HEK293T (cell line): ENCODE data around the gene TWSG1.

Source experiments
- ARNT ChIP-seq: fragments of 450-650 bp; IDR thresholded peaks from 2 replicates; pipeline ENCODE4 v1.6.1; 2017; ENCODE audit warnings: mild to moderate bottlenecking
- BHLHE40 ChIP-seq: fragments of 450-650 bp; IDR thresholded peaks from 2 replicates; pipeline ENCODE4 v1.6.1; 2016; ENCODE audit warnings: mild to moderate bottlenecking, moderate library complexity, borderline replicate concordance
- CTBP1 ChIP-seq: fragments of 450-650 bp; IDR thresholded peaks from 2 replicates; pipeline ENCODE4 v1.6.1; 2016; ENCODE audit warnings: borderline replicate concordance
- ELF4 ChIP-seq: fragments of 450-650 bp; IDR thresholded peaks from 2 replicates; pipeline ENCODE4 v1.6.1; 2017; ENCODE audit warnings: antibody characterized with exemption
- FOXA1 ChIP-seq: fragments of 450-650 bp; IDR thresholded peaks from 2 replicates; pipeline ENCODE4 v1.6.1; 2016; ENCODE audit warnings: mild to moderate bottlenecking
- FOXK2 ChIP-seq: fragments of 450-650 bp; IDR thresholded peaks from 2 replicates; pipeline ENCODE4 v1.6.1; 2016; ENCODE audit warnings: mild to moderate bottlenecking
- FOXM1 ChIP-seq: fragments of 450-650 bp; IDR thresholded peaks from 2 replicates; pipeline ENCODE4 v1.6.1; 2017; ENCODE audit warnings: mild to moderate bottlenecking, borderline replicate concordance
- L3MBTL2 ChIP-seq: fragments of 450-650 bp; conservative IDR thresholded peaks from 2 replicates; pipeline ENCODE4 v1.6.1; 2016; ENCODE audit warnings: mild to moderate bottlenecking
- LEF1 ChIP-seq: fragments of 450-650 bp; IDR thresholded peaks from 2 replicates; pipeline ENCODE4 v1.6.1; 2017; ENCODE audit warnings: mild to moderate bottlenecking, borderline replicate concordance
- NFRKB ChIP-seq: fragments of 450-650 bp; IDR thresholded peaks from 2 replicates; pipeline ENCODE4 v1.6.1; 2016; ENCODE audit warnings: mild to moderate bottlenecking, moderate library complexity
- SP1 ChIP-seq: fragments of 450-650 bp; IDR thresholded peaks from 2 replicates; pipeline ENCODE4 v1.6.1; 2017
- SUZ12 ChIP-seq: fragments of 450-650 bp; IDR thresholded peaks from 2 replicates; pipeline ENCODE4 v1.6.1; 2016; ENCODE audit warnings: mild to moderate bottlenecking
- TARDBP ChIP-seq: fragments of 450-650 bp; IDR thresholded peaks from 2 replicates; pipeline ENCODE4 v1.6.1; 2016
- ZNF384 ChIP-seq: fragments of 450-650 bp; IDR thresholded peaks from 2 replicates; pipeline ENCODE4 v1.6.1; 2016

DNA sequence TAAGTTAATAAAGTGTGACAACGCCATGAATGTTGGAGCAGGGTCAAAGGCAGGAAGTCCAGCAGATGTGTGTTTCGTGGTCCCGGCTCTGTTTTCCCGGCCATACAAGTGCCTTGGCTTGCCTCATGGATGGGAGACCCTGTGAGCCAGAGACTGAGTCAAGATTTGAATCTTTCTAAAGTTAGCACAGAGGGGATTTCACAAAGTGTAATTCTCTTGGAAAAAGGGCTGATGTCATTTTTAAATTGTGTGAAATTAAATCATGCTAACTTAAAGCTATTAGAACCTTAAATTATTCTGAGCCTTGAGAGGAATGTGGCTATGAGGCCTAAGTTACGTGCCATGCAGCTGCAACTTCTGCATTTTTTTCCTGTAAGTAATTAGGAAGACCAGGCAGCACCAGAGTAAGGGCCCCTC, 102.5 kb downstream of the TWSG1 start:
- TF ChIP-seq SP1 (no peak), FOXK2 (no peak), FOXA1 (no peak), ARNT (no peak), ZNF384 (no peak), CTBP1 (no peak), FOXM1 (no peak), ELF4 (no peak), L3MBTL2 (no peak), BHLHE40 (no peak), LEF1 (no peak), TARDBP (no peak), NFRKB (no peak), SUZ12 (no peak)
